ENCODE data around the gene SCMH1. TPM values are rescaled to one million over a fixed set of nuclear protein-coding genes. Genes with fewer than 3 reads are reported as not detected.

Gene SCMH1
- total and polyA plus RNA-seq, 2 donors (not counting 3 experiments of a cell fraction or from before 2014, with no cell fraction given), result 39.9 to 40.7 TPM

DNA sequence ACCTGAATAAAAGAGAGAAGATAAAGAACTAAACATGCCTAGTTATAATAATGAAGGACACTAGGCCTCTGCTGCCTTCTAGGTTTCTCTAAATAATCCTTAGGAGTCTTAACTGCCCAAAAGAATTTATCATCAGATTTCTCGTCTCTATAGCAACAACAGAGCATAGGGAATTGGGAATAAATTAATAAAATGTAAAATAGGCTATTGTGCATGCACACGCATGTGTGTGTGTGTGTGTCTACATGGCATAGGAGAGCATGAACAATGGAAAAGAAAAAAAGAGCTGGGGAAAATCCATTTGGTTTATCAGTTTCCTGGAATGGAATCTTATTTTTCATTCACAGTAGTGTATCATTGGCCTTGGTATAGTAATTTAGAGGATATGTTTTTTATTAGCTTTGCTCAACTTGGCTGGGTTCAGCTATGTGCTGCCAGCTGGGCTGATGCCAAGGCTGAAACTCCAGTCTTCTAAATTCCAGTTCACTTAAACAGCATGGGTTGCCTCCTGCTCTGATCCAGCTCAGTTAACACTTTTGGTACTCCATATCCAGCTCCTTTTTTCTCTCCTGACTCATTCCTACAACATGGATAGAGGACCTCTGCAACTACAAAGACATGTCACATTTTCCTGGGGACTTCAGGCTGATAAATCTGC, 140.0 kb downstream of the SCMH1 start:
- FAIRE-seq (peak; percentile 87), DNase-seq (ENCODE audit: low read depth, low spot score) (peak; percentile 97)
- no peaks in the 10 kb centered on the region for H3K9me3 ChIP-seq (replicated peaks; ENCODE audit: control insufficient read depth, insufficient read depth, low read length)
- H3K79me2 ChIP-seq (ENCODE audit: control insufficient read depth, insufficient read depth, low read length), result no peaks in the 10 kb centered on the region
- CTCF ChIA-PET, result interaction anchor here (0.7 to 1.8 kb wide), 13 partner anchors 8 to 140 kb away, joined by 3 to 11 read pairs (median 5); partner anchors contain the start of gene SCMH1
- POLR2A ChIA-PET, result interaction anchor here (1.2 kb wide), 1 partner anchor 139 kb away, joined by 5 read pairs; no protein-coding TSS in a partner anchor
- H4K20me1 ChIP-seq (replicated peaks; ENCODE audit: control insufficient read depth, extremely low read depth, insufficient read depth, low read length), result no peaks in the 10 kb centered on the region
- intact Hi-C loops (cut with micrococcal nuclease), result no loop called here
- dilution Hi-C loops (cut with MboI; ENCODE audit: extremely low pct_ligation_motif_present, low sequenced_read_pairs), result no loop called here
- H3K27ac ChIP-seq (ENCODE audit: insufficient read depth, low read depth, low read length), result peak overlapping the region; percentile 24
- no peaks in the 10 kb centered on the region for H3K27me3 ChIP-seq (ENCODE audit: control insufficient read depth in 2 of 2, insufficient read depth in 2 of 2, low read length in 2 of 2)
- no peak overlapping the region for H3K4me3 ChIP-seq (replicated peaks in 1 of 3; ENCODE audit: insufficient read depth in 1 of 3, low read depth in 1 of 3, low read length in 3 of 3)
- no TSS peak for BruUV-seq (replicated peaks)
- peaks cover 15% of the 10 kb centered on the region for H3K4me1 ChIP-seq (ENCODE audit: control insufficient read depth, extremely low read depth, insufficient read depth, low read length)
- H3K36me3 ChIP-seq (ENCODE audit: control insufficient read depth in 2 of 2, extremely low read depth in 1 of 2, insufficient read depth in 2 of 2, low read length in 2 of 2), result no peaks in the 10 kb centered on the region
- no peak for TF ChIP-seq FOS (IDR thresholded peaks at IDR 0.05; ENCODE audit: borderline replicate concordance, insufficient read depth, low read length)
- TF ChIP-seq JUN (IDR thresholded peaks at IDR 0.05; ENCODE audit: borderline replicate concordance, insufficient read depth, insufficient read length, low read depth), result no peak
- no peak for TF ChIP-seq POLR2AphosphoS5 (IDR thresholded peaks at IDR 0.05; ENCODE audit: insufficient read depth, low read depth, low read length)
- no peak for TF ChIP-seq POLR2A (IDR thresholded peaks at IDR 0.05; ENCODE audit: low read depth, low read length)
- TF ChIP-seq MYC (IDR thresholded peaks at IDR 0.05; ENCODE audit: low read depth, low read length), result no peak
- TF ChIP-seq MAX (IDR thresholded peaks at IDR 0.05; ENCODE audit: insufficient read depth, insufficient read length), result no peak
- TF ChIP-seq EZH2 (IDR thresholded peaks at IDR 0.05; ENCODE audit: borderline replicate concordance, low read depth, low read length, severe bottlenecking), result no peak
- TF ChIP-seq GATA2 (IDR thresholded peaks at IDR 0.05; ENCODE audit: insufficient read depth, insufficient read length, low read depth, low read length), result no peak
- TF ChIP-seq, protein P1, sequence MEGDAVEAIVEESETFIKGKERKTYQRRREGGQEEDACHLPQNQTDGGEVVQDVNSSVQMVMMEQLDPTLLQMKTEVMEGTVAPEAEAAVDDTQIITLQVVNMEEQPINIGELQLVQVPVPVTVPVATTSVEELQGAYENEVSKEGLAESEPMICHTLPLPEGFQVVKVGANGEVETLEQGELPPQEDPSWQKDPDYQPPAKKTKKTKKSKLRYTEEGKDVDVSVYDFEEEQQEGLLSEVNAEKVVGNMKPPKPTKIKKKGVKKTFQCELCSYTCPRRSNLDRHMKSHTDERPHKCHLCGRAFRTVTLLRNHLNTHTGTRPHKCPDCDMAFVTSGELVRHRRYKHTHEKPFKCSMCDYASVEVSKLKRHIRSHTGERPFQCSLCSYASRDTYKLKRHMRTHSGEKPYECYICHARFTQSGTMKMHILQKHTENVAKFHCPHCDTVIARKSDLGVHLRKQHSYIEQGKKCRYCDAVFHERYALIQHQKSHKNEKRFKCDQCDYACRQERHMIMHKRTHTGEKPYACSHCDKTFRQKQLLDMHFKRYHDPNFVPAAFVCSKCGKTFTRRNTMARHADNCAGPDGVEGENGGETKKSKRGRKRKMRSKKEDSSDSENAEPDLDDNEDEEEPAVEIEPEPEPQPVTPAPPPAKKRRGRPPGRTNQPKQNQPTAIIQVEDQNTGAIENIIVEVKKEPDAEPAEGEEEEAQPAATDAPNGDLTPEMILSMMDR (IDR thresholded peaks at IDR 0.05; ENCODE audit: extremely low read depth in 1 of 2, insufficient read depth in 1 of 2, low read depth in 1 of 2, low read length in 2 of 2), result no peak
- H3K9me1 ChIP-seq (replicated peaks; ENCODE audit: control insufficient read depth, extremely low read depth, insufficient read depth, low read length), result no peaks in the 10 kb centered on the region
- H3K4me2 ChIP-seq (ENCODE audit: insufficient read depth, low read length), result no peak overlapping the region
- no peak overlapping the region for H2AFZ ChIP-seq (ENCODE audit: low read depth, low read length)
- no peak overlapping the region for H3K9ac ChIP-seq (replicated peaks; ENCODE audit: extremely low read depth, insufficient read depth, low read length)

All from endothelial cell of umbilical vein (primary cell).